ENCODE measurements around the gene SLC13A3.

Gene SLC13A3

GRCh38 chr20:46631874-46632446, 19.3 kb downstream of the SLC13A3 start:
- no peak for DNase-seq

DNA sequence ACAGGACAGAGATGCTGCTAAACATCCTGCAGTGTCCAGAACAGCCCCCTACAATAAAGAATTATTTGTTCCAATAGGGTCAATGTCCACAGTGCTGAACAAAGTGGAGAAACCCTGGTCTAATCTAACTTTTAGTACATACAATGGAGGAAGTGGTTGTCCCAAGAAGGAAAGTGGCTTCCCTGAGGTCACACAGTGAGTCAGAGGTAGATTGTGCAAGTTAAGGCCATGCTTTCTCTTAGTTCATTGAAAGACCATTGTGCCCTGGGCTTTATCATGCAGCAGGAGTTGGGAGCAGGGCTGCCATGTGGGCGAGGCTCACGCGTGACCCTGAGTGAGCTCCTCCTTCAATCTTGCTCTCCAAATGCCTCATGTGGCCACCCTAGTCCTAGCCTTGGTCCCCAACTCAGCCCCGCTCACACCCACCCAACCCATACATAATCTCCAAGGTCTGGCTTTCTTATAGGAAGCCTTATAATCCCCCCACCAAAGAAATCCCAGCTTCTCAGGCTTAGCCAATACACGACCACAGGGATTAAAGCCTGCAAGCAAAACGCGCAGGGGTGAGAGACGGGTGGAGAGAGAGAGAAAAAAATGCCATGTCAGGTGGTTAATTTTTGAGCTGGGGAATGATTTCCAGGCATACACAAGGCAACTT, 19.9 kb downstream of the SLC13A3 start:
- DNase-seq = no peak

DNA sequence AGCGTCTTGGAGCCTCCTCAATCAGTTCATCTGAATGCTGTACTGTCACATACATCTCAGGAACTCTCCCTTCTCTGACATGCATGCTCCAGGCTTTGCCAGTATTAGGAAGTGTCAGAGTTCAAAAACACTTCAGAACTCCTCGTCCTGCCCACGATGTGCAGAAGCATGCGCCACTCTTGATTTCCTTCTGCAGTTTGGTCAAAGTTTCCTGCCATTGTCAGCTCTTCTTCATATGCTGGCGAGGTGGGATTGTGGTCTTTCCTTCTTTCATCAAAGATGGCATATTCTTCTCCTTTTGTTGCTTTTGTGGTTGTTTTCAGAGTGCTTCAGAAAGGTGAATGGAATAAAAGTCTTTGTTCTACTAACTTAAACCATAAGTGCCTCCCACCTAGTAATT, 21.0 kb downstream of the SLC13A3 start:
- DNase-seq = no peak

DNA sequence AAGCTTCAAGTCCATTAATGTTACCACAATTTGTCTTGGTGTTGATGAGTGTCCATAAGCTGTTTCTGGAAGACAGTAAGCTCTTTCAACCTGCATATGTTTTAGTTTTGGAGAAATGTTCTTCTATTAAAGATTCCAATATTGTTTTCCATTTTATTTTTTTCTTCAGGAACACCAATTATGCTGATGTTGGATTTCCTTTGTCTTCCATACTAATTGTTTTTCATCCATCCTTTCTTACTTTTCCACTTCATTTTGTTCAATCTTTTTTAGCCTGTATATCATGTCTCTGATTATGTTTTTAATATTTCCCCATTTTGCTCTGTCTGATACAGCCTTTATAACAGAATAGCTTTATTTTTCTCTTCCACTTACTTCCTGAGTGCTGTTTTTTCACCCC, 21.9 kb downstream of the SLC13A3 start:
- DNase-seq = no peak

DNA sequence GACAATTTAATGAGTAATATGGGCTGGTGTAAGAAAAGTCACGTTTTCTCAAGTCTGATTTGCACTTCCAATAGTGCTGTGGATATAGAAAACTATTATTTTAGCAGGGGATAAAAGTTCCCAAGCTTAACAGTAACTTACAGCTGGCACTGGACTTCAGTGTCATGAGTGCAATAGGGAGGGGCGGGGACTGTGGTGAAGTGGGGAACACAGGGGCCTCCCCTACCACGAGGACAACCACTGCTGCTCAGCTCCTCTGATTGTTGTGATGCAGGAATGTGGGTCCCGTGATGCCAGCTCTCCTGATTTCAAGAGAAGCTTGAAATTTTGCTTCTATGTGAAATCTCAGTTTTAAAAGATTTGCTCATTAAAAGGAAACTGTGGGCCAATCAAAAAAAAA, 24.0 kb downstream of the SLC13A3 start:
- no peak for DNase-seq

DNA sequence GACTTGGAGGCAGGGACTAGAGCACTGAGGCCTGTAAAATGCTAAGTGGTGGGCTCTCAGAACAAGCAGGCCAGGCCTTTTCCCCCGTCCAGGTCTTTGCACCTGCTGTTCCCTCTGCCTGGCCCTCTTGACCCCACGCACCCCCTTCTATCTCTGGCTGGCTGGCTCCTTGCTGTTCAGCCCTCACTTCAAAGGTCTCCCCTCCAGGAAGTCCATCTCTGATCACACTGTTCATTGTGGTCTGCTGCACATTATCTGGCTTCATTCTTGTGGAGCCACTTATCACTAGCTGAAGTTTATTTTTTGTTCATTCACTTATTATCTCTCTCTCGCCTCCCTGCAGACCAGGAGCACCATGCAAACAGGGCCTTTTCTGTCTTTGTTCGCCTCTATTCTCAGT, 24.5 kb downstream of the SLC13A3 start:
- no peak for DNase-seq

- no peak for DNase-seq
Measured at GRCh38 chr20:46625875-46626373, 25.3 kb downstream of the SLC13A3 start.

DNA sequence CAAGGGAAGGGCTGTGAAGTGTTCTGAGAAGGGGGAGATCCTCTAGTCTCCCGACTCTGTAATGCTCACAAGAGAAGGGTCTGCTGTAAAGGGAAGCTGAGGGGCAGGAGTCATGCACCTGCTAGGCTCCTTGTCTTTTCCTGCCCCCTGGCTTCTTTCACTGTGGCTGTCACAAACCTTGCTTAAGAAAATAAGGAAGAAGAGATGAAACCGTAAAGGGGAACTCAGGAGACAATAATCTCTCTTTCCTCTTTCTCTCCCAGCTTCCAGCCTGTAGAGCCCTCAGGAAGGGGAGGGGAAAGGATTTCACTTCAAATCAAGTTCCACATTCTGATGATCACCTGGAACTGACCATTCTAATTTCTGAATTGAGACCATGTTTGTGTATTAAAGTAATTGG, 26.3 kb downstream of the SLC13A3 start:
- no peak for DNase-seq

DNA sequence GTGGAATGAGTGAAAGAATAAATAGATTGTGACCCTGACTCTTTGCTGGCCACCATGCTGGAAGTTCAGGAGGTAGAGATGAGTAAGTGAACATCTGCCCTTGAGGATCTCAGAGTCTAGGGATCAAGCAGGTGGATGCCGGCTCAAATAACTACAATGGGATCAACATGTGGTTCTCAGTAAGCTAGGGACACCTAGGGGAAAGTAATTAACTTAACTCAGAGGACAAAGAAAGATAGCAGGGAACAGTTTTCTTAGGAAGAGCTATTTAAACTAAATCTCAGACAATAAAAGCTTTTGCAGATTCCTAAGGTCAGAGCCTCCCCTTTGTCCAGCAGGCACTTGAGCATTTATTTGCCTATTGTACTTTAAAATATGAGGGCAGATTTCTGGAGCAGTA, 29.1 kb downstream of the SLC13A3 start:
- no peak for DNase-seq

GRCh38 chr20:46621492-46621891, 29.8 kb downstream of the SLC13A3 start:
- DNase-seq = no peak

GRCh38 chr20:46619445-46619844, 31.8 kb downstream of the SLC13A3 start:
- DNase-seq = no peak

GRCh38 chr20:46618316-46619100, 32.8 kb downstream of the SLC13A3 start:
- DNase-seq = no peak

DNA sequence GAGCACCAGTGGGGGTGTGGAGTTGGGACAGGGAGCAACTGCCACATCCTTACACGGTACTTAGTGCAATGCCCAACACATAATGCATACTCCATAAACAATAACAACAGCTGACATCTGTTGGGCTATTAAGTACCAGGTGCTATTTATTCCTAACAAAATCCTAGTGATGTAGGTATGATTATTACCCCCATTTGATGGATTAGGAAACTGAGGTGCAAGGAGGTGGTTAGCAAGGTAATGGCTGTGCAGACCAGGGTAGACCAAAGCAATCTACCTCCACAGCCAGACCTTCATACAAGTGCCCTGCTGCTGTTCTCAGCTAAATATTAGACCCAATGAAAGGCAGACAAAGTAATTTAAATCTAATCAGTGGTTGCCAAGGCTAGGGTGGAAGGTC, 36.8 kb downstream of the SLC13A3 start:
- DNase-seq = no peak

DNA sequence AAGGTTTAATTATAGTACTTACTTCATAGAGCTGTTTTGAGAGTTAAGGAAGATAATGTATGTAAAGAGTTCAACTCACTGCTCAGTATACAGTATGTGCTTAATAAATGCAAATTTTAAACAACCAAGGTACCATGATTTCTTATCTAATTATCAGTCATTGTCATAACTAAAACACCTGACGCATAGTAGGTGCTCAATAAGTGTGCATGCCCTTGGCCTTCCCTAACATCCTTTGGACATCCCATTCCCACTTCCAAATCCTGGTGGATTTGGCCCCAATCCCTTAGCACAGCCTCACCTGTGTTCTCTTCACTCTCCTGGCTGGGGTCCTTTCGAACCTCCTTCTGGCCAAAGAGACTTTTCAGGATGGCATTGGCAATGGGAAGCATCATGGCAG, 41.1 kb downstream of the SLC13A3 start:
- DNase-seq = no peak

- DNase-seq = no peak
Measured at GRCh38 chr20:46609043-46609442, 42.2 kb downstream of the SLC13A3 start.

GRCh38 chr20:46607849-46608497, 43.3 kb downstream of the SLC13A3 start:
- DNase-seq = no peak

DNA sequence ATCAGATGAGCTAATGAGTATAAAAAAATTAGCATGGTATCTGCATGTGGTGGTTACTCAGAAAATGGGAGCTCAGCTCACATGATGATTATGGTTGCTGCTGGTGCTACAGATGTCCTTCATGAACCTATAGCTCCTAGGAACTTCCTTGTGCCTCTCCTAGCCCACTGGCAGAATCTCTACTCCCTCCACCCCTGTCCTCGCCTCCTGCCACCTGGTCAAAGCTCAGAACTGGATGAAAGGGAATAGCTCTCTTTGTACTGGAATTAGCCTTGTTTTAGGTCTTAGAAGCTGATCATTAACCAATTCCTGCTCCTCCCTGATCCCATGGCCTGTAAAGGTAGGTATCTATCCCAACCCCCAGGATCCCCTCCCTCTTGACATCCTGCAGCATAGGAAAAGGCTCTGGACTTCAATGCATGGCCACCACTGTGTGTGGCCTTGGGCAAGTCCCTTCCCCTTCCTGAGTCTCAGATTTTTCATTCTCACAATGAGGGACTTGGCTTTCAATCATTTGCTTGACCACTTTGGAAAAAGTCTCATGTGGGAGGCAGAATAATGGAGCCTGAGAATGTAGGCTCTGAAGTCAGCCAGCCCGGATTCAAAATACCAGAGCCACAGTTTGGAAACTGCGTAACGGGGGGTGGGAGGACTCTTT, 43.9 kb downstream of the SLC13A3 start:
- no peak for DNase-seq

DNA sequence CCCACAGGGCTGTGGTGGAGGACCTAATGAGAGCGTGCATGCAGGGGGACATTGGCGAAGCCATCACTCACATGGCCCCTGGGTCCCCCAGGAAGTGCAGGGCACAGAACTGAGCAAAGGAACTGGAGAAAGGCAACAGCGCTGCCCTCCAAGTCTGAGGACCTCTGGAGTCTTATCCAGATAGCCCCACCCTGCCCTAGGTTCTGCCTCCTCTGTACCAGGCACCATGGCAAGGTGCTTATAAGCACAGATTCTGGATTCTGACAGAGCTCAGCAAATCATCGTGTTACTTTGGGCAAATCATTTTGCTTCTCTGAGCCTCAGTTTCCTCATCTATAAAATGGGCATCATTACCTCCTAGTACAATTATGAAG, 44.5 kb downstream of the SLC13A3 start:
- no peak for DNase-seq

- no peak for DNase-seq
Measured at GRCh38 chr20:46605978-46606816, 45.1 kb downstream of the SLC13A3 start.

DNA sequence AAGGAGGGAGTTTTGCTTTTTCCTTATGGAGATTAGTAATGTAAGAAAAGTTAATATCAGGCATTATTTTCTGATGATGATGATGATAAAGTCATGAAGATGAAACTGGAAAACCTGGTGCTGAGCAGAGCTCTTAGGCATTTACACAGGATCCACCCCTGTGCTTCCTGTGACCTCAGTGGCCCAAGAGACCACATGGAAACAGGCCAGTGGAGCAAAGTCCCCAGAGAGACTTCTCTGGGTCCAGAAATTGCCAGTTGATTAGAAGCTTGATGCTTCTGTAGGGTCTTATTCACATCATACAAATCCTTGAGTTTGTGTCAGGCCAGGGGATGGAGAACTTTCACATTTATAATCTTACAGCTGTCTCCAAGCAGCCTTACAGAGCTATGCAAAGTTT, 46.1 kb downstream of the SLC13A3 start:
- no peak for DNase-seq

DNA sequence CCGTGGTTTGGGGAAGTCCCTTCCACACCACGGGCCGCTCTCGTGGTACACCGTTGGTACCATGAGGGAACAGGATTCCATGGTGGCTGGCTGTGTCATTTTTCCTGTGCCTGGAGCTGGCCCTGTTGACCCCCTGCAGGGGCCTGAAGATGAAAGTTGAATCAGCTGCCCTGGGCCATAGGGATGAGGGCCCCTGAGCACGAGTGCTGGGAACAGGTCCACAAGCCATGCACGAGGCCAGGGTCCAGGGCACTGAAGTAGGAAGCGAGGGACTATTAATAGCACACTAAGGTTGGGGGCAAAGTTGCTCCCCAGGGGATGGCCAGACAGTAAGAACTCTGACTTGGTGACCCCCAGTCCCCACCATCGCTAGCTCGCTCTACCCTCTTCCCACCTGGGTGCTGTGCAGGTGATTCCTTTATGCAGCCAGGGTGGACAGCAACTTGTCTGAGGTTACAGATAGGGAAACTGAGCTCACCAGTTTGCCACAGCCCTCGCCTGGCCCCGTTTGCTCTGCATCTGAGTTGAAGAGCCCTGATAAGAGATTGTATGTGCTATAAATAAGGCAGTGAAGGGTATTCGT, 46.6 kb downstream of the SLC13A3 start:
- no peak for DNase-seq

GRCh38 chr20:46602429-46602828, 48.8 kb downstream of the SLC13A3 start:
- DNase-seq = no peak
